Hematopoietic multipotent progenitor cell (in vitro differentiated cells): Measurements from ENCODE around the gene LEMD1. TPM values are rescaled to one million over a fixed set of nuclear protein-coding genes. Genes with fewer than 3 reads are reported as not detected.
"Not testable (repeated sequence)": the region's sequence is repeated elsewhere in the genome, so short reads cannot be mapped to it uniquely, and the experiment has no call there.

Source experiments
- DNase-seq, 3 donors: peaks; one replicate each; pipeline ENCODE4 v3.0.0-alpha.2; 2011 to 2015; ENCODE audit warnings: low read depth in 2 of 3, low spot score in 2 of 3
- total RNA-seq: library from RNA; depleted of rRNA; stranded (reverse); fragments of >200 nt; gene quantifications from one replicate; pipeline ENCODE4 v1.2.3, GENCODE V29; 2012

Gene LEMD1
- total RNA-seq, 1 donor: not detected

DNA sequence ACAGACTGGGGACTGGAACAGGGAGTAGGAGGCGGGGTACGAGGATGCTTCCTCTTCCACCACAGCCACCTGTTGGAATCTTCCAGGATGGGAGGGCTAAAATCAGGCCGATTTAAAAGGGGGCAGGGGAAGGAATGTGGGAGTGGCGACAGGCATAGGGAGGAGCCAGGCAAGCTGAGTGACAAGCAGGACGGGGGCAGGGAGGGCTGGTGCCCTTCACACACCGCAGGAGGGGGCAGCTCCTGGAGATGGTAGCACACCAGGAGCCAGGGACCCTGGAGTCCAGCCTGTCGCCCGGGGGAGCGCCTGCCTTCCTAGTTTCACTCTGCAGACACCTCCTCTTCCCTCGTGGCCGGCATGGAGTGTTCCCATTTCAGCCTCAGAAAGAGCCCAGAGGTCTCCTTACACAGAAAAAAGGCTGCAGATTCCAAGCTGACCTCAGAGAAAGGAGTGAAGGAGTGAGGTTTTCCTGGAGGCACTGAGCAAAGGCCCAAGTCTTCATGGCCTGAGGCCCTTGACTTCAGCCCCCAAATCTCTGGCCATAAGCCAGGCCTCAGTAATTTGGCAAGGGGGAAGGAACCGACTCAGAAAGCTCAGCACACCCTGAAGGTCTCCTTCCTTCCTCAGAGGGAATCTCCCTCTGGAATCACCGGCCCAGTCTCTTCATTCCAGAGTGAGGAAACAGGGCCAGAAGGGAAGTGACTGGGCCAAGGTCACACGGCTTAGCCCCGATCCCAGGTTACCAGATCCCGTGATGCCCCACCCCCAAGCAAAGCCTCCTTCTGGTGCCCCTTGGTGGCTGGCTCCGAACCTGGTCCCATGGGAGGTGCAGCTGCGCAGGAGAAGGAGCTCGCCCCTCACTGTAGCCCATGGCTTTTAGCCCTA is 25.8 kb upstream of the LEMD1 start:
- DNase-seq: no peak

DNA sequence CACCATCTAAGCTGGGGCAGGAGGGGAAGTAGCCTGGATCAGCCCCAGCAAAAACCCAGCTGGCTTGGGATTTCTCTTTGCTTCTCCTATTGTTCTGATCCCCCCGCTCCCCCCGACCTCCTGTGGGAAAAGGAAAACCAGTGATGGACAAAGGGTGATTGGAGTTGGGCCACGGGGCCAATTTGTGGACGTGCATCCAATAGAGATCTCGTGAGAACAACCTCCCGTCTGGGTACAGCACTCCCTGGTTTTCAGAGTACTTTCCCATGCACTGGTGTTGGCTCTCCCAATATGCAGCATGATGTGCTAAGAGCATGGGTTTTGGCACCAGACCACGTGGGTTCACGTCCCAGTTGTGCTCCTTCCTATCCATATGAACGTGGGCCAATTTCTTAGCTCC is 25.0 kb upstream of the LEMD1 start:
- DNase-seq: no peak

DNA sequence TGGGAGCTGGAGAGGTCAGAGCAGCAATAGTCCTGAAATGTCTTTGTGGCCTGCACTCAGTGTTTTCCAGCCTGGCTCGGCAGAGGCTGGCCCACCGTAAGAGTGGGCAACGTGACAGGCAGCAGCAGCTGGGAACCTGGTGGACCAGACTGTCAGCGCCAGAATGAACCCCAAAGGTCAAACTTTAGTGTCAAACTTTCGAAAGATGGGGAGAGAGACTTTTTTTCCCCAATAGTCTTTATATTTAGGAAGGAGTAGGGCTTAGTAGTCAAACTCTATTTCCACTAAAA is 23.7 kb upstream of the LEMD1 start:
- no peak for DNase-seq

DNA sequence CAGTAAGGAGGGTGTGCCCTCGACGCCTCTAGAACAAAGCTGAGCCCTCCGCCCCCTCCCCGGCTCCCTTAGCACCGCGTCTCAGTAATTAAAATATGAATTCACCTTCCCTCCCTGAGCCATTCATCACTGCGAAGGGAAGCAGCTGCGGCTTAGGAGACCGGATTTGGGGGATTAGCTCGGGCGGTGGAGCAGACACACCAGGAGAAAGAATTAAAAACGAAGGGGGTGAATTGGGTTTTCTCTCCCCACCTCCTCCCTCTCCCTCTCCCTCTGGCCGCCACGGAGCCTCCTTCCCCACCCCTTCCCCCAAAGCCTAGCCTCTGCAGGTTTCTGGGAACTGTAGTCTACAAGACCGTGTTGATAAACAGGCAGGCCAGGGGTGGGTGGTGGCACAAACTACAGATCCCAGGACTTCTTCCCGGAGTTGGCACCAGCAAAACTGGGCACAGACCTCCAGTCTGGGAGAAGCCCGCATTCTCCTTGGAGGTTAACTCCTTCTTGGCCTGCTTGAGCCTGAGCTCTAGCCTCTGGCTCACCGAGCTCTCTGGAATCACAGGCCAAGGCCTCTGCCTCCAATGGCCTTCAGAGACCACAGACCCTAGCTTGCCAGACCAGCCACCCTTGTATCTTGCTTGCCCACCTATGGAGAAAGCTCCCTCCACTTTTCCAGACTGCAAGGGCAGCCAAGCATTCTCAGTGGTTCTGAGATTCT is 23.2 kb upstream of the LEMD1 start:
- peak in 2 of 3 donors; percentile 25 to 49 for DNase-seq

DNA sequence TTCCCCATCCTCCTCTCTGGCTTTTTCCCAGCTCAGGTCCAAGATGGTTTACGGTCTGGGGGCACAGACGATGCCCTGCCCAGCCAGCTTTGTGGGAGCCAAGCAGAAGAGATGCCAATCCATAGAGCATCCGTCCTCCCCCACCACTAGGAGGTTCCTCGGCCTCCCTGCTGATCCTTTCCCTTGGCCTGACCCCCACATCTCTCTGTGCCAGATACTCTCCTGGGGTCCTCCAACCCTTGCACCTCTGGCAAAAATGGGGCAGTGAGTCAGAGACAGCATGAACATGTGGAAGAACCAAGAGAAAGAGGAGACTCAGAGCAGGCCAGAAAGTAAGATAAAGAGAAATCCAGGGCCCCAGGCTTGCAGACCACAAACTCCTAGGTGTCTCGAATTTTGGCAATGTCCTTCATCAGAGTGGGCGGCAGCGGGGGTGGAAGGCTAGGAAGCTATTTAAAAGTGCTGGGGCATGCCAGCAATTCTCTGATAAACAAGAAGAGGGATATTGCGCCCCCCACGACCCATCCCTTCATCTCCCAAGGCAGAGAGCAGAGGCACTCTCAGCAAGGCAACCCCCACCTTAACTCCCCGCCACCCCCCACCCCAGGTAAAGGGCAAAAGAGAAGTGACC is 22.6 kb upstream of the LEMD1 start:
- DNase-seq: no peak

DNA sequence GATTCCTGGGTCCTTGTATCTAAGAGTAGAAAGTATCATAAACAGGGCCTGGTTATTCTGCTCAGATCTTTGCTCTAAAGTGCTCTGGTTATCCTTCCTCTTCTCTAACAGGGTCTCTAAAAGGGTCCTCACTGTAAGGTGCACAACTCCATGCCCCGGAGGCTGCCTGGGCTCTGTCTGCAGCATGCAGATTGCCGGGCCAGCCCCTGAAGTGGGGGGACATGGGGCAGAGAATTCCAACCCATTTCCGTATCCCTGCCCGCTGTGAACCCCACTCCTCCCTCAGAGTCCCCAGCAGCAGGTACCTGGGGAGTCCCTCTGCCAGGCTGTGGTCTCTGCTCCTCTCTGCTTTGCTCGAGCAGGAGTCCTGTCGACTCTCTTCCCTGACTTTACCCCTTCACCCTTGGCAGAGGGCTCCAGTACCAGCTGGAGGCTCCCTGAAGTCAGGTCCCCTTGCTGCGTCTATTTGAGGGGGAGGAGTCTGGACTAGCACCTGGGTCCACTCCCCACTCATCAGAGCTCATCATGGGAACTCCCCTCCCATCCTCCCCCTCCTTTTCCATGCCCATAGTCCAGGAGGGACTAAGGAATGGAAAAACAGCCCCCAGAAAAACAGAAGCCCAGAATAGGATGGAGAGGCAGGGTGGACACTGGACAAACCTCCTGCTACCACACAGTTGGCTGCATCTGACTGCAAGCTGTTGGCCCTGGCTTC is 21.9 kb upstream of the LEMD1 start:
- DNase-seq: no peak

DNA sequence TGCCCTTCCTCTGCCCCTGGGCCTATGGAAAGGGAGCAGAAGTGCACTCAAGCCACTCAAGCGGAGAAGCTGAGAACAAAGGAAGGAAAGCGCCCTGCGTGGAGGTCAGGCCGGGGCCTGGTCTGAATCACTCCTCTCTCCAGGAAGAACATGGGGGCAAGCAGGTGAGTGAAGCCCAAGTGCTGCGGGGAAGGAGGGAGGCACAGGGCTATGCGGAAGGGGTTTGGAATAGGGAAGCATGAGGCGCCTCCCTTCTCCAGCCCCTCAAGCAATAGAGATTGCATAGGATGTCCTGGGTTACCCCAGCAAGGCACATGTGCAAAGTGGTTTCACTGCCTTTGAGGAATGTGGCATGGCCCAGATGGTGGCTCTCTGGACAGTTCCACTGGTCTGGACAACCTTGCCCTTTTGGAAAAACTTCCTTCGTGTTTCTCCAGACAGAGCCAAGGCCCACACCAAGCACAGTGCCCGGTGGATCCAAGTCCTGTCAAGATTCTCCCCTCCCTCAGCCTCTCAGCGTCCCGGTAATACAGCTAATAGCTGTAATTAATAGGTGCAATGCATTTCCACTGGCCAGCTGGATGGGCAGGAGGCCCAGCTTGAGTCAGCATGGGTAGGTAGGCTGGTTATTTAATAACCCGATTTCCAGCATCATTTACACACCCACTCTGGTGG is 20.3 kb upstream of the LEMD1 start:
- no peak for DNase-seq

DNA sequence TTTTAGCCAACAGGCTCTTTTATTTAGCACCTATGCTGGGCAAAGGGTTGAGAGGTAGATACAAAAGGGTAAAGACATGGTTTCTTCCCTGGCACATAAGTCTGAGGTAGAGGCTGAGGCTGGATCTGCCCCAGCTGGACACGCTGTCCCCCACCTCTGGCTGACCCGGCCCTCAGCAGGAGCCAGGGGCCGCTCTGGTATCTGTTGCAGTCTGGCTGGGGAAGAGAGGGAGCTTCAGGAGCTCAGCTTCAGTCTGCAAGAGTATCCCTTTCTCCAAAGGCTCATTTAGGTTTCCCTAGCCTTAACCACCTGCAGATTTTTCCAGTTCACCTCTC is 19.8 kb upstream of the LEMD1 start:
- DNase-seq: no peak

DNA sequence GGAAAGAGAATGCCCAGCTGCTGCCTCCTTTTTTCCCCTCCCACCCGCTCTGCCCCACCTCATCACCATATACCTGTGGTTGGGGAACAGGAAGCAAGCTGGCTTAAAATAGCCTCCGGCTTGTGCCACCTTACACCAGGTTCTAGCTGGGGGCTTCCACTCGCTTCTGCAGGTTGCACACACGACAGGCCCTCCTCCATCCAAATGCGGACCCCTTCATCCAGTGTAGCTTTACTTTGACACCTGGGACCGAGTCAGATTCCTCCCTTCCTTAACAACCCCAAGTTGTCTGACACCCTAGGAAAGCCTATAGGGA is 19.4 kb upstream of the LEMD1 start:
- peak in 1 of 3 donors; percentile 10 for DNase-seq

DNA sequence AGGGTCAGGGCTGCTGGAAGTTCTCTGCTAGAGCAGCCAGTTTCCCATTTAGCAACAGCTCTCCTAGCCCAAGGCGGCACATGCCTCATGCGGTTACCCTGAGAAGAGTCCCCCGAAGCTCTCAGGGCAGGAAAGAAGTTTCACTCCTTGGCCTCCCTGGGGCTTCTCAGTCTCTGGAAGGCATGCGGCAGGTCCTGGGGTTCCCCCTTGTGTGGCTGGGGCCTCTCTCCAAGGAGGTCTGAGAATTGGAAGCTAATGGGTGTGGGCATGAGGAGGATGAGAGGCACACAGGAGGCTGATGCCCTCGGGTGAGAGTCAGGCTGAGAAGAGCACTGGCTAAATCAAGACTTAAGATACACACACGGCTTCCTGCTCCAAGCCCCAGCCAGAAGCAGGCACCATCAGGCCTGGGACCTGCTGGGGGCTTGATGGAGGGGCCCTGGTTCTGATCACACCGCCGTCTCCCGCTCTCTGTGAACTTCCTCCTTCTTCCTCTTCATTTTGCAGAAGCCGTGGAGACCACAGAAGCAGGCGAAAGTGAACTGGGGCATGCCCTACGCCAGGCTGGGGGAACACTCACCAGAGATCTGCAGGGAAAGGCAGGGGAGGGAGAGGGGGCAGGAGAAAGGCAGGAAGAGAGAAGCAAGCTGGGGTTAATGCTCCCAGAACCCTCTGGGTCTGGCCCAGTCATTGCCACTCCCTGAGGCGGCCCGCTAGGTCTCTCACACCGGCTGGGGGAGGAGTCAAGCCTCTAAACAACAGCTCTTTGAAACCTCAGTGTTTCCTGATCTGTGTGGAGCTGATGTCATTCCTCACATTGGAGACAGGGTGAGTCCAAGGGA is 18.8 kb upstream of the LEMD1 start:
- DNase-seq: peak; percentile 17 to 76 (median 62)

DNA sequence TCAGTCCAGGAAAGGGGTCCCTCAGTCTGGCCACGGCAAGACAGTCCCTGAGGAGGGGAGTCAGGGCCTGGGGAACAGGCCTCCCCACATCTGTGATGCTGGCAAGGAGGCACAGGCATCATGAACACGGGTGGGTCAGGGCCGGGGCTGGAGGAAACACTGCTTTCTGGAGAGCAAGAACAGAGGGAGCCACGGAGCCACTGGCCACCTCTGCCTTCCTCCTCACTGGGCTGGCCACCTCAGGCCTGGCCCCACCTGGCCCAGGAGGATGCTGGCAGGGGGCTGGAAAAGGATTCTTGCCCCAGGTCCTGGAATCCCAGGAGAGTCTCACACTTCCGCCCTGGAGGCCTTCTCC is 18.2 kb upstream of the LEMD1 start:
- DNase-seq: no peak

DNA sequence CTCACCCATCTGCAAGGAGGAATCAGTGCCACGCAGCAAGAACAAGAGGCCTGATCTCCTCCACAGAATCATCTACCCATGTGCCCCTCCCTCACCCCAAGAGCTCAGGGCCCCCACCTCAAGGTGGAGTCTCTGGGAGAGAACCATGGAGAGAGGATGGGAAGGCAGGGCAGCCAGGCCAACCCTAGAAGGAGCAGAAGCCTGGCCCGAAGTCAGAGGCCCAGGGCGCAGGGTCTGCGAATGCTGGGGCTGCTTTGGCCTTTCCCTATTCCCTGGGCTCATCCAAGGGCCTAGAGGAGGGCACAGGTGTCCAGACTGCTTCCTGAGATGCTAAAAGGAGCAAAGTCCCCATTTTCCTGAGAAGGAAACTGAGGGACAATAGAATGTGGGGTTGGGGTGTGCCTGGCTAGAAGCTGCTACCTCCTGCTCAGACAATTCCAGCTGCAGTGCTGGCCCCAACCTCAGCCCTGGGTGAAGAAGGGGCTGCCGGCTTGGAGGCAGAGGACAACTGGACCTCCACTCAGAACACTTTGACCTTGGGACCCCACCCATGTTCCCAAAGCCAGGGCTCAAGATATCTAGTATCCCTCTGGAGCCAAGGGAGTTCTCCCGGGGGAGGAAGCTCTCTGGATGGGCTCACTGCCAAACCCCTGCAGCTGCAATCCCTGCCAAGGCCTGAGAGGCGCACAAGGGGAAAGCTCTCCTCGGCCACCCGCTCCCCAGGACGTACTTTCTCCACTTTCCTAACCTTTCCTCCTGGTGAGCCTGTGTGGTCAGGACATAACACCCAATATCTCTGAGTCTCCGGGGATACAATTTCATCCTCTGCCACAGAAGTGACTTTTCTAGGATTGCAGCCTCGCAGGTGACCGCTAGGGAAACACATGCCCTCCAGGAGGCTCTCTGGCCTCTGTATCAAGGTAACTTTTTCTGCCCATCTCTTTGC is 16.6 kb upstream of the LEMD1 start:
- peak in 2 of 3 donors; percentile 35 to 55 for DNase-seq

DNA sequence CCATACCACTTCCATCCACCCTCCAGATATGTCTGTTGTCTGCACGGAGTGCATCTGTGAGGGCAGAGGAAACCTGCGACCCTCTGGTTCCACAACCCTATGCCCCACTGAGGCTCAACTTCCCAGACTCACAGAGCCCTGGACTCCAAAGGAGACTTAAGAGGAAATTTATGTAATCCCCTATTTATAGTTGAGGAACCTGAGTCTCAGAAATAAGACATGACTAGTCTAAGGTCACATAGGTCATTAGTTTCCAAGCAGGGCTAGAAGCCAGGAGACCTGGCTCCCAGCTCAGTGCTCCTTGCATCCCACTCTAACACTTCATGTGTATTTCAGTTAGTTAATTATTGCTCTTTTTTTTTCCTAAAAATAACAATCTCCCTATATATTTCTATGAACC is 15.7 kb upstream of the LEMD1 start:
- no peak for DNase-seq

DNA sequence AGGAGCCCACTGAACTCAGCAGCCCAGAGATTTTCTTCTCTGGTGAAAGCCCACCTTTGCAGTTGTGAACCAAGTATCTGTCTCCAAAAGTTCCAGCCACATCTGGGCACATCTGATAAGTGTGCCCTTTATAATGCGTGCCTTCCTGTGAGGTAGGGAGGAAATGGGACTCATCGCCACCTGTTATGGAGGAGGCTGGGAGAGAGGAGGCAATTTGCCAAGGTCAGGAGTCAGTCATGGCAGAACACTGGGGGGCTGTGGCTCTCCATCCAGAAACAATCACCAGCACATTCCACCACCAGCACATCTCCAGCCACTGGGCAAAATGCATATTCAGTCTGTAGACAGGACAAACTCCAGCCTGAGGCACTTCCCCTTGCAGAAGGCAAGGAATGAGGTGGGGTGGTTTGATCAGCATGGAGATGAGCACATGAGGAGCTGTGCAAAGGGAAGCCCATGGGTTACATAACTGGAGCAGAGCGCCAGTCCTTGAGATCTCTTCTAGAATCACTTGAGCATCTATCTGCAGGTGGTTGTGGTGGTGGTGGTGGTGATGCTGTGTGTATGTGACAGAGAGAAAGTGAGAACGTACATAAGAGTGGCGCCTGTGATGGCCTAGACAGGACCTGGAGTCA is 15.0 kb upstream of the LEMD1 start:
- DNase-seq: no peak

DNA sequence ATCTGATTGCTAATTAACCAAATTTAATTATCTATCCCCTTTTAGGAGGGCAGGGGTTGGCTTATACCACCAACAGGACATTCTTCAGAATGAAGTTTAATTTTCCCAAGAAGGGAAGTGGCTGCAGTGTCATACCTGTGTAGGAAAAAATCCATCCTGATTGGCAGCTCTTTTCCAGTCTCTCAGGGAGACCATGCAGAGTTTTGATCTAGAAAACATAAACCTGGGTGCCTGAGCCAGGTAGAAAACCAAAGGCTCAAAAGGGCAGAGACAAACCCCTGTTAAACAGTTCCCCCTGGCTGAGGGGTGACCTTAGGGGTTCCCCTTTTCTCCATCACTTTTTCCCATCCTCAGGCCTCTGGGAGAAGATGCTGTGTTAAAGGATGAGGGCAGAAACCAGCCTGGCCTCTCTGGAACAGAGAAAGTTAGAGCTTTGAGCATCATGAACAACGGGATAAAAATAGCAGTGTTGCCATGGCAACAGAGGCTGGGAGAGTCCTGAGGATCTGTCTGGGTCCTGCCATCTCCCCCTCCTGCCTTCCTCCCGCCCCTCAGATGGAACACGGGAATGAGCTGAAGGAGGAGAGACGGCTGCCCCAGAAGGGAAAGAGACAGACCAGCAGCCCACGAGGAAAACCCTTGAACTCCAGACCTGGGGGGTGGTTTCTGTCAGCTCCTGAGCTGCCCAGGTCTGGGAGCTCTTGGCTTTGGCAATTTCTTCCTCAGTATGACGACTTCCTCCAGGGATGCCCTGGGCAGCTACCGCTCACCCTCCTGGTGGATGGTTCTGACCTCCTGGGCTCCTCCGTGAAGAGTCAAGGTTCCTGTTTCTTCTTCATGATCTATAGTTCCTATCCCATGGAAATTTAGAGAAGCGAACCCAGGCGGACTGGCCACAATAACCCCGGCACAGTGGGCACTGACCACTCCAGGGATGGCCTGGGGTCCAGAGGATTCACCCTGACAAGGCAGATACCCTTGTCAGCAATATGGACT is 14.0 kb upstream of the LEMD1 start:
- DNase-seq: no peak

DNA sequence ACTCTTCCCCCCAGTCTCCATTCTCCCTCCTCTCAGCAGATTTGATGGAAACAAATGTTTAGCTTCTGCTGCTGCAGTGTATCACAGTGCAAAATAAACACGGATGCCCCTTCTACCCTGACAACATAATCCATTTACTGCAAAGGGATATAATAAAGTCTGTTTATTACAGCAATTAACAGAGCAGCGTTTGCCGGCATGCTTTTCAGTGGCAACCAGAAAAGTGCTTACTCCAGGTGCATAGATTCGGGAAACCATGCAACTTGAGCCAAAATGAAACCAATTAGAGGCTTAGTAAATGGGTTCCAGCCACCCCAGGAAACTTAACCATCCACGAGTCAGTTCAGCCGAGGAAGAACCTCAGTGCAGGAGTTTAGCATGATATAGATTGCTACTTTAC is 12.9 kb upstream of the LEMD1 start:
- no peak for DNase-seq

DNA sequence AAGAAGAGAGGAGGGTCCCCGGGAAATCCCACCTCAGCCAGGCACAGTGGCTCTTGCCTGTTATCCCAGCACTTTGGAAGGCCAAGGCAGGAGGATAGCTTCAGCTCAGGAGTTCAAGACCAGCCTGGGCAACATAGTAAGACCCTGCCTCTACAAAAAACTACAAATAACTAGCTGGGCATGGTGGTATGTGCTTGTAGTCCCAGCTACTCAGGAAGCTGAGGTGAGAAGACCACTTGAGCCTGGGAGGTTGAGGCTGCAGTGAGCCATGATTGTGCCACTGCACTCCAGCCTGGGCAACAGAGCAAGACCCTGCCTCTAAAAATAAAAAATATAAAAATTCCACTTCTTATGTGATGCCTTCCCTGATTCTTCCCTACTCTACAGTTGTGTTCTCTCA is 10.8 kb upstream of the LEMD1 start:
- not testable (repeated sequence) for DNase-seq
